ENCODE data around the gene ALOX5. TPM values are rescaled to one million over a fixed set of nuclear protein-coding genes. Genes with fewer than 3 reads are reported as not detected.

ALOX5 gene
- total RNA-seq, 2 donors from 2014 or later, result 42.5 to 63.0 TPM

DNA sequence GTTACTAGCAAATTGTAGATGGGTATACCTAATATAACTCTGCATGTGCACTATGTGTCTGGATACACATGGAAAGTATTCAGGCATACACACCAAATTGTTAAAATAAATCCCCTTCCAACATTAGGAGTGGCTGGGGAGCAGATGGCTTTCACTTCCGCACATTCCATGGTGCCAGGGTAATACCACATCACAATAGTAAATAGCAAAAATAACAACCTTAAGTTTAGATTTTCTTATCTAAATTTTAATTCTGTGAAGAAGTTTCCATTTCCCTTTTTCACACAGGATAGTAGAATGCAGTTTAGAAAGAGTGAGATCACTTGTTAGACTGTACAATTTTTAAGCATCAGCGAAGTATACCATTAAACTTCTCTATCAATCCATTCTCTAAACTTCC lies 5.8 kb upstream of the ALOX5 start:
- no peaks in the 10 kb centered on the region for H3K36me3 ChIP-seq (replicated peaks in 1 of 2; ENCODE audit: insufficient read depth in 1 of 2, low read depth in 2 of 2)
- ATAC-seq (no peak), DNase-seq (no peak)
- H3K9me3 ChIP-seq, result no peaks in the 10 kb centered on the region
- no peaks in the 10 kb centered on the region for H3K27me3 ChIP-seq
- 88 to 97% methylated on average over 2 of the region's 2 CpGs for WGBS, 2 donors
- H3K4me3 ChIP-seq, result no peak overlapping the region
- intact Hi-C loops (cut with DNase I), result no loop called here
- no peak for TF ChIP-seq POLR2A (IDR thresholded peaks at IDR 0.05)
- TF ChIP-seq, protein P1, sequence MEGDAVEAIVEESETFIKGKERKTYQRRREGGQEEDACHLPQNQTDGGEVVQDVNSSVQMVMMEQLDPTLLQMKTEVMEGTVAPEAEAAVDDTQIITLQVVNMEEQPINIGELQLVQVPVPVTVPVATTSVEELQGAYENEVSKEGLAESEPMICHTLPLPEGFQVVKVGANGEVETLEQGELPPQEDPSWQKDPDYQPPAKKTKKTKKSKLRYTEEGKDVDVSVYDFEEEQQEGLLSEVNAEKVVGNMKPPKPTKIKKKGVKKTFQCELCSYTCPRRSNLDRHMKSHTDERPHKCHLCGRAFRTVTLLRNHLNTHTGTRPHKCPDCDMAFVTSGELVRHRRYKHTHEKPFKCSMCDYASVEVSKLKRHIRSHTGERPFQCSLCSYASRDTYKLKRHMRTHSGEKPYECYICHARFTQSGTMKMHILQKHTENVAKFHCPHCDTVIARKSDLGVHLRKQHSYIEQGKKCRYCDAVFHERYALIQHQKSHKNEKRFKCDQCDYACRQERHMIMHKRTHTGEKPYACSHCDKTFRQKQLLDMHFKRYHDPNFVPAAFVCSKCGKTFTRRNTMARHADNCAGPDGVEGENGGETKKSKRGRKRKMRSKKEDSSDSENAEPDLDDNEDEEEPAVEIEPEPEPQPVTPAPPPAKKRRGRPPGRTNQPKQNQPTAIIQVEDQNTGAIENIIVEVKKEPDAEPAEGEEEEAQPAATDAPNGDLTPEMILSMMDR (IDR thresholded peaks at IDR 0.05), result no peak
- no peak overlapping the region for H3K27ac ChIP-seq
- peaks cover 3% of the 10 kb centered on the region for H3K4me1 ChIP-seq

DNA sequence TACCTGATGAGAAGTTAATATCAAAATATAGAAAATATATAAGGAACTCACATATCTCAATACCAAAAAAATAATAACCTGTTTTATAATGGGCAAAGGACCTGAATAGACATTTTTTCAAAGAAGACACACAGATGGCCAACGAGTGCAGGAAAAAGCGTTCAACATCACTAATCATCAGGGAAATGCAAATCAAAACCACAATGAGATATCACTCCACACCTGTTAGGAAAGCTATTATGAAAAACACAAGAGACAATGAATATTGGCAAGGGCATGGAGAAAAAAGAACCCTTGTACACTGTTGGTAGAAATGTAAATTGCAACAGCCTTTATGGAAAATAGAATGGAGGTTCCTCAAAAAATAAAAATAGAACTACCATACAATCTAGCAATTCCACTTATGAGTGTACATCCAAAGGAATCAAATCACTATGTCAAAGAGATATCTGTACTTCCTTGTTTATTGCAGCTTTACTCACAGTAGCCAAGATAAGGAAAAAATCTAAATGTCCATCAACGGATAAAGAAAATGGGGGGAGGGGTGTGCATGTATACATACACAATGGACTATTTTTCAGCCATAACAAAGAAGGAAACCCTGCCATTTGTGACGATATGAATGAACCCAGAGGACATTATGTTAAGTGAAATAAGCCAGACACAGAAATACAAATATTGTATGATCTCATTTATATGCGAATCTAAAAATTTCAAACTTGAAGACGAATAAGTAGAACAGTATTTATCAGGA lies 3.6 kb upstream of the ALOX5 start:
- no peak for TF ChIP-seq POLR2A (IDR thresholded peaks at IDR 0.05)
- TF ChIP-seq, protein P1 (IDR thresholded peaks at IDR 0.05), result no peak
- H3K27ac ChIP-seq, result no peak overlapping the region
- no peaks in the 10 kb centered on the region for H3K27me3 ChIP-seq
- 63 to 68% methylated on average over 6 of the region's 6 CpGs for WGBS, 2 donors
- intact Hi-C loops (cut with DNase I), result no loop called here
- H3K9me3 ChIP-seq, result no peaks in the 10 kb centered on the region
- no peaks in the 10 kb centered on the region for H3K36me3 ChIP-seq (replicated peaks in 1 of 2; ENCODE audit: insufficient read depth in 1 of 2, low read depth in 2 of 2)
- H3K4me3 ChIP-seq, result no peak overlapping the region
- DNase-seq (no peak), ATAC-seq (no peak)
- H3K4me1 ChIP-seq, result peaks cover 22% of the 10 kb centered on the region

DNA sequence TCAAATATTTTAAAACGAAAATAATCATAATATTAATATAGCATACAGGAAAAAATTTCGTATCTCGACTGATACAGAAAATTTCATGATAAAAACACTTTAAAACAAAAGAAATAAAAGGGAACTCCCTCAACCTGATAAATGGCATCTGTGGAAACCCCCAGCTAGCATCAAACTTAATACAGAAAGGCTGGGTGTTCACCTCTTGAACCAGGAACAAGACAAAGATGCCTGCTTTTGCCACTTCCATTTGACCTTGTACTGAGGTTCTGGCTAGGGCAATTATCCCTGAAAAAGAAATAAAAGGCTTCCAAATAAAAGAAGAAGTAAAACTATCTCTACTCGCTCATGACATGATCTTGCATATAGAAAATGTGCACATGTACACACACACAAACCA lies 2.5 kb upstream of the ALOX5 start:
- ATAC-seq, result no peak

DNA sequence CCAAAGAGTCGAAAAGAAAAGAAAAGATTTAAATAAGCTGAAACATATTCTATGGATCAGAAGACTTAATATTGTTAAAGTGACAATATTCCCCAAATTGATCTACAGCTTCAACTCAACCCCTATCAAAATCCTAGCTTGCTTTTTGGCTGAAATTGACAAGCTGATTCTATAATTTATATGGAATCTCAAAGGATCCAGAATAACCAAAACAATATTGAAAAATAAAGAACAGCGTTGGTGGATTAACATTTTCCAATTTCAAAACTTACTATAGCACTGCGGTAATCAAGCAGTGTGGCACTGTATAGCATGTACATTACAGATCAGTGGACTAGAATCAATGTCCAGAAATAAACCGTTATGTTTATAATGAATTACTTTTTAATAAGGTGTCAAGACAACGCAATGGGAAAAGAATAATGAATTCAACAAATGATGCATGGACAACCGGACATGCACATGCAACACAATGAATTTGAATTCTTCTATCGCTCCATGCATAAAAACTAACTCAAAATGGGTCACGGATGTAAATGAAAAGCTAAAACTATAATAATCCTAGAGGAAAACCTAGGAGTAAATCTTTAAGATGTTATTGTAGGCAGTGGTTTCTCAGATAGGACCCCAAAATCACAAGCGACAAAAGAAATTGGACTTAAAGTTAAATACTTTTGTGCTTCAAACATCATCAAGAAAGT lies 1.6 kb upstream of the ALOX5 start:
- H3K27me3 ChIP-seq, result no peaks in the 10 kb centered on the region

More for the DNA sequence above, 2.5 kb upstream of the ALOX5 start:
- no peak for DNase-seq
- H3K36me3 ChIP-seq (replicated peaks in 1 of 2; ENCODE audit: insufficient read depth in 1 of 2, low read depth in 2 of 2), result no peaks in the 10 kb centered on the region
- TF ChIP-seq, protein P1 (IDR thresholded peaks at IDR 0.05), result no peak
- intact Hi-C loops (cut with DNase I), result no loop called here
- no peaks in the 10 kb centered on the region for H3K27me3 ChIP-seq
- peaks cover 28% of the 10 kb centered on the region for H3K4me1 ChIP-seq
- H3K9me3 ChIP-seq, result no peaks in the 10 kb centered on the region
- WGBS, 2 donors, result 59 to 64% methylated on average over 4 of the region's 4 CpGs
- H3K4me3 ChIP-seq, result no peak overlapping the region
- H3K27ac ChIP-seq, result no peak overlapping the region

More for the DNA sequence above, 1.6 kb upstream of the ALOX5 start:
- DNase-seq, result no peak
- Histone ChIP-seq H3K27ac (no peak overlapping the region), H3K4me1 (peaks cover 28% of the 10 kb centered on the region), H3K36me3 (replicated peaks in 1 of 2; ENCODE audit: insufficient read depth in 1 of 2, low read depth in 2 of 2) (no peaks in the 10 kb centered on the region), H3K9me3 (no peaks in the 10 kb centered on the region), H3K4me3 (no peak overlapping the region)
- 67 to 72% methylated on average over 9 of the region's 9 CpGs for WGBS, 2 donors
- intact Hi-C loops (cut with DNase I), result no loop called here
- no peak for ATAC-seq
- TF ChIP-seq POLR2A (IDR thresholded peaks at IDR 0.05), result no peak
- TF ChIP-seq, protein P1 (IDR thresholded peaks at IDR 0.05), result no peak

Measured in body of pancreas (tissue), 4 donors.